HG03103 (cell line): ENCODE data around the gene MN1.
"Not testable (repeated sequence)": the region's sequence is repeated elsewhere in the genome, so short reads cannot be mapped to it uniquely, and the experiment has no call there.

Experiments
- ATAC-seq: cut with Tn5 transposase; IDR thresholded peaks from one replicate; pipeline ENCODE4 v1.9.1; 2021; ENCODE audit warnings: low read depth; ENCODE audit not compliant: unreplicated experiment

MN1 gene

DNA sequence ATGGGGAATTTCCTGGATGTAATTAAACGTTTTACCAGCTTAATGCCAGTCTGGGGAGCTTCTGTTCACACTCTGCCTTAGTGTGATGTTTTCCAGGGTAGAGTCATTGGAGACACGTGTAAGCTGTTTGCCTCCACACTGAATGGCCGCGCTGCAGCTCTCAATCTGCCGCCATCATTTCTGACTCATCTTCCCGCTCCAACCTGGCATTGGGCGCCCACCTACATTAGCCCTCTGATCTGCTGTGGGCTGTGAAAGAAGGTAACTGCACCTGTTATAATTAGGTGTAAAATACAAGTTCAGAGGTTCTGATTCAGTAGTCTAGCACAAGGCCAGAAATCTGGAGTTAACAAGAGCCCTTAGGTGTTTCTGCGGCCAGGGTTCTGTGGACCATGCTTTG lies 54.6 kb downstream of the MN1 start:
- no peak for ATAC-seq

DNA sequence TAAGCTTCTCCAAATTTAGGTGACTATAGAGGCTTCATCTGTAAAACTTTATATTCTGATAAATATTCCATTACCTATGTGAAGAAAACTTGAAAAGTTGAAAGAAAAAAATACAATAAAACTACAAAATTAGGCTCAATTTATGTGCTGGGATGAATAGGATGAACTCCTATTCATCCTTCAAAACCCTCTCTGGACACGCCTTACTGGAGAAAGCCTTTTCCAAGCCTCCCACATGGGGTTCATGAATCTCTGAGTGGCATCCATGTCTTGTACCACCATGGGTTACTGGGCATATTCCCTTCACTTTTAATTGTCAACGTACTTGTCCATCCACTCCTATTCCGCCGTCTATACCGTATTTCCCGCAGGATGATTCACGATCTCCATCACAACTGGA lies 55.7 kb downstream of the MN1 start:
- no peak for ATAC-seq

DNA sequence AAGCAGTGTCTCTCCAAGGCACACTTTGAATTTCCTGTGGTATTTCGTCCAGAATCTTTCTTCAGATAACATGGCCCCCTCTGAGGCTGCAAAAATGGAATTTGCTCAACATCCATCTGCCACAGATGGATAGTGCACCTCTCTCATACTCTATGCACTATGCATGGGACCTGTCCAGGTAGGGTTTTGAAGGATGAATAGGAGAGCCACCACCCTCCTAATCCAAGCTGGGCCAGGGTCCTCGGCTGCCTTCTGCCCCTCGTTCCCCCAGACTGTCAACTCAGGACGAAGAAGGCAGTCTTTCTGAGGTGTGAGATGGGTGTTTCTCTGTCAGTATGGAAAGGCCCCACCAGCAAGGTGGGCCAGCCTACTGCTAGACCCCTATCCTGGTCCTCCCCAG lies 56.4 kb downstream of the MN1 start:
- no peak for ATAC-seq

DNA sequence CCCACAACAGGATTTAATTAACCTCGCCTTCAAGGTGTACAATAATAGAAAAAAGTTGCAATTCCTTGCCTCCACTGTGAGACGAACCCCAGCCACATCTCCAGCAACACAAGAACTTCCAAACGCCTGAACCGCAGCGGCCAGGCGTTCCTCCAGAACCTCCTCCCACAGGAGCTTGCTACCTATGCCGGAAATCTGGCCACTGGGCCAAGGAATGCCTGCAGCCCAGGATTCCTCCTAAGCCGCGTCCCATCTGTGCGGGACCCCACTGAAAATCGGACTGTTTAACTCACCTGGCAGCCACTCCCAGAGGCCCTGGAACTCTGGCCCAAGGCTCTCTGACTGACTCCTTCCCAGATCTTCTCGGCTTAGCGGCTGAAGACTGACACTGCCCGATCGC lies 57.5 kb downstream of the MN1 start:
- not testable (repeated sequence) for ATAC-seq

DNA sequence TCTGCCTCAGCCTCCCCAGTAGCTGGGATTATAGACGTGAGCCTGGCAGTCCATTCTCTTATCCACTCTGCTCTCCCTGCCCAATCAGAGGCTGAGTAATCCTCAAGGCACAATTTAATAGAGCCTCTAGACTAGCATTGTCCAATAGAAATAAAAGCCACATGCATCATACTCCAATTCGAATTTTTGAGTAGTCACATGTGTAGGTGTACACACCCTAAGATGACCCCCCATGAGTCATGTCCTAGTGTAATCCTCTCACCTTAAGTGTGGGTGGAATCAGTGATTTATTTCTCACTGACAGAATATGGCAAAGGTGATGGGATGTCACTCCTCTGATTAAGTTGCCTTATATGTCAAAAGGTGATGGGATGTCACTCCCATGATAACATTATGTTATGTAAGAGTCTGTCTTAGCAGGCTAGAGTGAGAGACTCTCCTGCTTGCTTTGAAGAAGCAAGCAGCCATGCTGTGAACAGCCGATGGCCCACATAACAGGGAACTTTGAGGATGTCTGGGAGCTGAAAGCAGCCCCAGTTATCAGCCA lies 61.3 kb downstream of the MN1 start:
- no peak for ATAC-seq

DNA sequence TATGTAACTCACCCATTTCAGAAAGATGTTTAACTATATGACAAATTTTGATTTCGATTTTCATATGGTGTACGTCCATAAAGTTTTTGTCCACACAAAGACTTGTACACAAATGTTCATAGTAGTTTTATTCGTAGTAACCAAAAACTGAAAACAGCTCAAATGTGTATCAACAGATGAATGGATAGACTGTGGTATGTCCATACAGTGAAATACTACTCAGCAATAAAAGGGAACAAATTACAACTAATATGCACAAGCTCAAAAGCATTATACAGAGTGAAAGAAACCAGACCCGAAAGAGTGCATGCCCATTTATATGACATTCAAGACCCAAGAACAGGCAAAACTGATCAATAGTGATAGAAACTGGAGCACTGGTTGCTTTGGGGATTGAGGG lies 64.0 kb downstream of the MN1 start:
- no peak for ATAC-seq

DNA sequence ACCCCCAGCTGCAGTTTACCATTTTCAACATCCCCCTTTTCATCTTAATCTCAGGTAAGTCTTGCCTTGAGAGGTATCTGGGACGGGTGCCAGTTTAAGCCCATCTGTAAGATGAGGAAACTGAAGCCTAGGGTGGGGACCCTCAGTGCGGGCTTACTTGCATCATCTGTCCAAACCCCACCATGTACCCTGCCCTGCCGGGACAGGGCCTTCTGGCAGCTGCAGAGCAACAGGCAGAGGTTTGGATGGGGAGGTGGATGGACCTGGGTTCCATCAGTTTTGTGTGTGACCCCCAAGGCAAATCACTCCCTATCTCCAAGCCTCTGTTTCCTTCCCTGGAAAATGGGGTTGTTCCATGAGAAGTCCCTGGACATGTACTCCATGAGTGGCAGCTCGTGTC lies 67.5 kb downstream of the MN1 start:
- ATAC-seq = no peak

DNA sequence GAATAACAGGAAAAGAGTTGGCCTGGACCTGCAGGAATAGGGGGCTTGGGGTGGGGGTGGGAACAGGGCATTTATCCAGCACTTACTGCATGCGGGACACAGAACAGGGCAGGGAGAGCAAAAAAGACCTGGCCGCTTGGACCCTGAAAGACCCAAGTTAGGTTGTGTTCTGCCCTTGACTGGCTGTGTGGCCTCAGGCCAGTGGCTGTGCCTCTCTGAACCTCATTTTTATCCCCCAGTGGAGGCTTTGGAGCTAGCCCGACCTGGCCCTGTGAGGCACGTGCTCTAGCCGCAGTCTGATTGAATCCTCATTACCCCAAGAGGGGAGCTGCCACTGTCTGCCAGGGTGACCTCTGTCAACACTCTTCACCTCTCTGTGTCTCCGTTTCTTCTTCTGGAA lies 68.7 kb downstream of the MN1 start:
- ATAC-seq = no peak

DNA sequence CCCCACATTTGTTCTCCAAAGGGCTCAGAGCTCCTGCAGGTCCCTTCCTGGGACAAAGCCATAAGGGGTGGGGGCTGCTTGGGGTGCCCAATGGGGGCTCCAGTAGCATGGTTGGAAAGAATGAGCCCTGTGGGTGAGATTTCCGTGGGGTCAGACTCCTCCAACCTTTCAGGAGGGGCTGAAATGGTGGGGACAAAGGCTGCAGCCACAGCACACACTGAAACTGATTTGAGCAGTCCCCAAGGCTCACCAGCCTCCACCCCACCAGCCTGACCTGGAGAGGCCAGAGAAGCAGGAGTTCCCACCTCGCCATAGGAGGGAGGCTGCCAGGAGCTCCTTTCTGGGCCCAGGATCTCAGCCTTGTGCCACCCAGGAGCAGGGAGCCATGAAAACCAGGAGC lies 69.2 kb downstream of the MN1 start:
- ATAC-seq = no peak

DNA sequence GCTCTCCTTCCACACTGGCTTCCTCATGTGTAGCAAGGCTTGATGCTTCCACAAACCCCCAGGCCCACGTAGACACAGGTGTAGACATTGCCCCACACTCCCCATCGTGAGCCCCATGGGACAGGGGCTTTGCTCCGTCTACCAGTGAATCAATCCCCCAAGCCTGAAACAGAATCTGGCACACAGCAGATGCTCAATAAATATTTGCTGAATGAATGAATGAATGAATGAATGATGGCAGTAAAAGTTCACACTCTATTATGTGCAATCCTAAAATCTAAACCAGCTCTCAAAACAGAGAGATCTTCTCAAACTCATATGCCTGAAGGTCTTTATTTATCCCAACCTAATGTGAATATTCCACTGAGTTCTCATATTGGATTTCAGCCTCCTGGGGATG lies 69.9 kb downstream of the MN1 start:
- ATAC-seq = no peak

DNA sequence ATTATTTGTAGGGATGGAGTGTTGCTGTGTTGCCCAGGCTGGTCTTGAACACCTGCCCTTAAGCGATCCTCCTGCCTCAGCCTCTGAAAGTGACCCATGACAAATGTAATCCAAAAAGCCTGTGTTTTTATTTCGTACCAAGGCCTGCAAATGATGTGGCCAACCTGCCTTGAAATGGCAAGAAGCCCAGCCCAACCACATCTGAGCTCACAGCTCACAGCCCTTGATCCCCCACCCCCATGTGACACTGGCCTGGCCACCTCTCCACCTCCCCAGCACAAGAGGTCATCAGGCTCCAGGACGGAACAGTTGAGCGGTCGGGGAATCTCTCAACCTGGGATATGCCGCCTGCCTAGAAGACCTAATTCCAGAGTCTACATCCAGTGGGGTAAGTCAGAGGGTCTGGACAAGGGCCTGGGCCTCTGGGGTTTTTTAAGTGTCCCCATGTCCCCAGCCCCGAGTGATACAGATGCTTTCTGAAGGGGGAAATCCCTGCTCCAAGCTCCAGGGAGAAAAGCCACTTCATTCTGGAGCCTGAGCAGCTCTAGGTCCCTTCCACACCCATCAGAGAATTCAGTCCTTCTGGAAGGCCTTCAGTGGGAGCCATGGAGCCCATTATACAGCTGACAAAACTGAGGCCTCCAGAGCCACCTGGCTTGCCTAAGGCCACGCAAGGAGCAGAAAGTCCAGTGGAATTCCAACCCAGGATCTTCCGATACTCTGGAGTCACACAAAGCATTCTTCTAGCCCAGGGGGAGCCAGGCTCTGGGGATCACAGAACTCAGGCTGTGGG lies 70.7 kb downstream of the MN1 start:
- ATAC-seq = no peak

DNA sequence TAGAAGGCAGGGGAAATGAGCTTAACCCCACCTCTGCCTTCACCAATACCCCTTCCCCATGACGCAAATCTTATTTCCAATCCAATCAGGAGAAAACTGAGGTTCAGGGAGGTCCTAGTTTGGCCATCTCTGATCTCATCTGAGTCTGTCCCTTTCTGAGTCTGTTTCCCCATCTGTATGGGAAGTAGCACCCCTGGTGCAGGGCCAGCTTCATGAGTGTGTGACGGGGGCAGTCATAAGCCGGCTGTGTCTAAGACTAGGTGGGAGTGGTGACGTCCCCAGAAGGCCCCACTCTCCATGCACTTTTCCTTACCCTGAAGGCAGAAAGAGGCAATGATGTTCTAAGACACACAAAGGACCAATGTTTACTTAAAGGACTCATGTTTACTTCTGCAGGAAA lies 72.3 kb downstream of the MN1 start:
- no peak for ATAC-seq

DNA sequence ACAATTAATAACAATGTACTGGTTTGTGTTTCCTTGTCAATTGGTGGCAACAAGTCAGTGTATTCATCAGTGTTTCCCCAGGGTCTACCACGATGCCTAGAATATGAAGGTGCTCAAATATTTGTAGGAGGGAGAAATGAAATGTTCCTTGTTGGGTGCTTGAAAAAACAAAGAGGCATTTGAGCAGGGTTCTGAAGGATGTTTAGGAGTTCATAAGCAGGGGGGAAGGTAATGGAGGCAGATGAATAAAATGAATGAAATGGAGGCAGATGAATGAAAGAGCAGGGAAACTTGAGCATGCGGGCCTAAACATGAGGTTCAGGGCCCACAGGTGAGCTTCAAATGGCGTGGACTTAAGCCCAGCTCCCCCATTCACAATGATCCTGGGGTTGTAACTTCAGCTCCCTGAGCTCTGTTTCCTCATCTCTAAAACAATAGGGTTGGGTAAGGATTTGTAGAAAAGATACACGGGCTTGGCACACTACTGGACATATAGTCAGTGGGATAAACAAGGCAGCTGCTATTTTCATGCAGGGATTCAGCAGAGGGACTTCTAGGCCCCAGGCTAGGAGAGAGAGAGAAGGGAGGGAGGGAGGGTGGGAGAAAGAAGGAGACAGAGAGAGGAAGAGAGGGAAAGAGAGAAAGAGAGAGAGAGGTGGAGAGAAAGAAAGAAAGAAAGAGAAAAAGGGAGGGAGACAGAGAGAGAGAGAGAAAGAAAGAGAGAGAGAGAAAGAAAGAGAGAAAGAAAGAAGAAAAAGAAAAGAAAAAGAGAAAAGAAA lies 73.7 kb downstream of the MN1 start:
- ATAC-seq = no peak

DNA sequence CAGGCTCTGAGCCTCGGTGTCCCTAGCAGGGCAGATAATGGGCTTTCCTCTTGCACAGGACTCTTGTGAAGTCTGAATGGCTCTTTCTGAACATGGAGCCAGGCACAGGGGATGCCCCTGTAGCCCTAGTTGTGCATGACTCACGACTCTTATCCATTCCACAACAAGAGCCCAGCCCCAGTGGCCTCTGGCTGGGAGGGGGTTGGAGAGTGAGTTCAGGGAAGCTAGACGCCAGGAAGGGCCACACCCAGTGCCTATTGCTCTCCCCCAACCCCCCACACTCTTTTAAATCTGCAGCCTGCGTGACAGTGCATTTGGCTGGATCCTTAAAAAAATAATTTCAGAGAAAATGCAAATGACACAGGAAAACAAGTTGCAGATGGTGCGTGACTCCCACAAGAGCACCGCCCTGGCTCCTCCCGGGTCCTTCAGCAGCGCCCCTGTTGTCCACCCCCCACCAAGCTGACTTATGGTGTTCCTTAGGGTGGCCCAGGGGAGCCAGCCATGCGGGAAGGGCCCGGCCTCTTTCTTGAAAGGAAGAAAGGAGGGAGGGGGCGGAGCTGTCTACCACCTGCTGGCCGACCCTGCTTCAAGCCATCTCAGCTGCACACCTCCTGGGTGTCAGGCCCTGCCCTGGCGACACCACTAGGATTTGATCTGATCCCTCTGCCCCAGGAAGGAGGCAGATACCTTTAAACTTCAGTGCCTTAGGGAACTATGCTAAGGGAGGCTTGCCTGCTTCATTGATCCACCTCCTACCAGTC lies 74.7 kb downstream of the MN1 start:
- ATAC-seq = no peak

DNA sequence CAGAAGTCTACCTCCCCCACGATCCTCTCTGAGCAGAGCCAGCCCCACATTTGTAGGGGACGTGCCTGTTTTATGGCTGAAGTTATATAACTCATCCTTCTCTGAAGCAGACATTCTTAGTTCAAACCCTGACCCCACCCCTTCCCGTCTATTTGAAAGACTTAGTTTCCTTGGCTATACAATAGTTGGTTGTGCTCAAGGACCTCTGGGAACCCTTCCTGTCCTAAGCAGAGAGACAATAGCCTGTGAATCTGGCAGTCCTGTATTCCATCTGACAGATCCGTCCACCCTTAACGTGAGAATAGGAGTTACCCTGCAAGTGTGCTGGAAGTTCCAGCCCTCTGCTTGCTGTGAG lies 75.2 kb downstream of the MN1 start:
- ATAC-seq = no peak

DNA sequence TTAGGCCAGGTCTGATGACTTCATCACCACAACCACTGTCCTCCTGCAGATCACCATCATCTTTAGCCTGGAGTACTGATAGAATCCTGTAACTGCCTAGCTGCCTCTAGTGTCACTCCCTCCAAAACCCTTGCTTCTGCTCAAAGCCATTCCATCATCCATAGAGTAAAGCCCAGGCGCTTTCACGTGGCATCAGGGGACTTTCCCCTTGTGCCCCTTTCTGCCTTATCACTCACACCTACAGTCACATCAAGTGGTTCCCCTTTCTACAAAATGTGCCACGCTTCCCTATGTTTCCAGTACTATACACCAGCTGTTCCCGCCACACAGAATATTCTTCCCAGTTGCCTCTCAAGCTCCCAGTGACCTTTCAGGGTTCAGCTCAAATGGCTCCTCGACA lies 75.9 kb downstream of the MN1 start:
- ATAC-seq = no peak

DNA sequence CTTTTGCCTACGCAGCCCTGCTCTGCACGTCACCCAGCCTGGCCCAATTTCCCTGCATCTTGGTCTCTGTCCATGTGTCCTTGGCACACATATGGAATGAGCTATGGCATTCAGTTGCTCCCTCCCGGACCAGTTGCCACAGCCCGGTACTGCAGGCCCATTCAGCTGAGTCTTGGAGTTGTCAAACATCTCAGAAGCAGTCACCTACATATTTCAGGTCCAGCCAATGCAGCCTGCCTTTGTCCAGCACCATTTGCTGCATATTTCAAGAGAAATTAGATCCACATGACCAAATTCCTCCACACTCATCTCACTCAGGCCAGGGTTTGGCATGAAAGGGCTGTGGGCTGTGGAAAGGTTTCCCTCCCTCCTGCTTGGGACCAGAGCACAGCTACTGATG lies 76.8 kb downstream of the MN1 start:
- ATAC-seq = no peak

DNA sequence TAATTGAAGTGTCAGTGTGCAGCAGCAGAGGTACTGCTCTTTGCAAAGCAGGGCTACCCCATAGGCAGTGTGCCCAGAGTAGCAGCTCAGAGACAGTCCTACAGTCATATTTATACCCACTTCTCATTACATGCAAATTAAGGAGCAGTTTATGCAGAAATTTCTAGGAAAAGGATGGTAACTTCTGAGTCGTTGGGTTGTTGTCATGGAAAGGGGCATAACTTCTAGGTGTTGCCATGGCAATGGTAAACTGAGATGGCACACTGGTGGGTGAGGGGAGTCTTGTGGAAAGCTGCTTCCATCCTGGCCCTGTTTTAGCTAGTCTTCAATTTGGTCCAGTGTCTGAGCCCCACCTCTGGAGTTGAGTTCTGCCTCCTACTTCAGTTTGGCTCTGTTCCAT lies 77.4 kb downstream of the MN1 start:
- no peak for ATAC-seq

DNA sequence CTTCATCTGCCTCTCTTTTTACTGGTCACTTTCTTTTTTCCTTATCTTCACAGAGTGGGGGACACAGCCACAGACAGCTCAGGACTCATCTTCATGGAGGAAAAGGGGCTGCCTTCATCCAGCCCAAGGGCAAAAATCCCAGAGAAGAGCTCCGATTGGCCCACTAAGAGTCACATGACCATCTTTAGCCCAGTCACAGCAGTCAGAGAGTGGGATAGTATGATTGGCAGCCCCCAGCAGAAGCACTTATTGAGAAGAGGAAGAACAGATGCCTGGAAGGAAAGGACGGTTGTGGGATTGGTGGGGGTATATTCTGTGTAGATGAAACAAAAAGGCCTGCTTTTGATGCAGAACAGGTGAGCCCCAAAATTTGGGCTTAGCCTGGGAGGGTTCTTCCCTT lies 77.8 kb downstream of the MN1 start:
- no peak for ATAC-seq

DNA sequence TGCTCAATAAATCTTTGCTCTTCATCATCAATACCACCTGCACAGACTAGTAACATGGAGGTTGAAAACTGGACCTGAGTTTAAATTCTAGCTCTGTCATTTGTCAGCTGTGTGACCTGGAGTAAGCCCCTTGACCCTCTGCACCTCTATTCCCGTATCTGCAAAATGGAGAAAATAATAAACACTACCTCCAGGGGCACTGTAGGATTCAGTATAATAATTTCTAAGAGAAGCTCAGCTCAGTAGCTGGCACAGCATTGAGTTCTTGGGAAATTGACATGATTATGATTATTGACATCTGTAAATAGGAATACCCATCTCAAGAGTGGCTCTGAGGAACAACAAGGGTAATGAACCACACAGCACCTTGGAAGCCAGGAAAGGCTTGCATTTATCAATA lies 78.4 kb downstream of the MN1 start:
- ATAC-seq = no peak

DNA sequence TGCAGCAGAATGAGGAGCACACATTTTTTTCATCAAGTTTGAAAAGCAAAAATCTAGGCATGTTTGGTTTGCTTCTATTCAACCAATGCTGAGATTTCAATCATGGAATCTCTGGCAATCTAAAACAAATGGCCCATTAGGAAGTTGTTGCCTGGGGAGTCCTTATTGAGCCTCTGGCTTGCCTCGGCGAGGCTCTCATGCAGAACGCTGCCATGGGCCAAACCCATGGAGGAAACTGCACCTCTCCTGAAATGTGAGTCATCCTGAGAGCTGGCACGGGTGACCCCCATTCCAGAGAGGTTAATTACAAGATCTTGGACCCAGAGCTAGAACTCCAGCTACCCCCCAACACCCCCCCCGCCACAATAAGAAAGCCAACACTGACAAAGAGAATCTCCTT lies 80.7 kb downstream of the MN1 start:
- ATAC-seq = no peak
